ENCODE measurements around the gene TGFBR1.

The TGFBR1 gene

GRCh38 chr9:99129091-99129490, 24.2 kb downstream of the TGFBR1 start:
- H3K27ac ChIP-seq (ENCODE audit: low read length), result no peak overlapping the region
- H3K27me3 ChIP-seq (ENCODE audit: insufficient read depth, low read length), result no peaks in the 10 kb centered on the region
- H3K9ac ChIP-seq (ENCODE audit: low read depth, low read length), result no peak overlapping the region
- H3K9me3 ChIP-seq (ENCODE audit: insufficient read depth, low read depth, low read length), result peaks cover 8% of the 10 kb centered on the region; the same call in 1 of the 2 replicates
- H3K36me3 ChIP-seq (ENCODE audit: insufficient read depth, low read depth, low read length), result peaks cover 5% of the 10 kb centered on the region; the same call in 1 of the 2 replicates
- no peak overlapping the region for H3K4me3 ChIP-seq (ENCODE audit: low read length)
- H3K4me1 ChIP-seq (ENCODE audit: insufficient read depth, low read length), result peaks cover 5% of the 10 kb centered on the region; the same call in 1 of the 2 replicates

DNA sequence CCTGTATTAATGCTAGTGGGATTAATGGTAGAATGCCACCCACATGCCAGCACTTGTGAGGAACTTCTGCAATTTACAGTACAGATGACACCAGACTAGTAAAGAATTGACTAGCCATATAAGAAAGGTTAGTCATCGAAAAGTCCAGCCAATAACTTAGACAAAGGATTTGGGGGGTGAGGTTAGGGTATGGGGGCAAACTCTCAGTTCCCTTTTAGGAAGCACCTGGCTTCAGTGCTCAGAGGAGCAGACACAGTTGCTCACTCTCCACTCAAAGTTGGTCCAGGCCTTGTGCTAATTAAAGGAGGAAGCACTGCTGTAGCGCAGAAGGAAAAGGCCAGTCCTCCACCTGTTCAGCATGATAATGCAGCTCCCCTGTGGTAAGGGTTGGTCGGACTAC, 25.2 kb downstream of the TGFBR1 start:
- peaks cover 5% of the 10 kb centered on the region; the same call in 1 of the 2 replicates for H3K4me1 ChIP-seq (ENCODE audit: insufficient read depth, low read length)
- no peaks in the 10 kb centered on the region for H3K27me3 ChIP-seq (ENCODE audit: insufficient read depth, low read length)
- H3K9ac ChIP-seq (ENCODE audit: low read depth, low read length), result no peak overlapping the region
- peaks cover 5% of the 10 kb centered on the region; the same call in 1 of the 2 replicates for H3K36me3 ChIP-seq (ENCODE audit: insufficient read depth, low read depth, low read length)
- no peak overlapping the region for H3K4me3 ChIP-seq (ENCODE audit: low read length)
- no peak overlapping the region for H3K27ac ChIP-seq (ENCODE audit: low read length)
- H3K9me3 ChIP-seq (ENCODE audit: insufficient read depth, low read depth, low read length), result peaks cover 8% of the 10 kb centered on the region; the same call in 1 of the 2 replicates

- H3K27me3 ChIP-seq (ENCODE audit: insufficient read depth, low read length), result no peaks in the 10 kb centered on the region
- no peak overlapping the region for H3K4me3 ChIP-seq (ENCODE audit: low read length)
- peaks cover 11% of the 10 kb centered on the region for H3K36me3 ChIP-seq (ENCODE audit: insufficient read depth, low read depth, low read length)
- no peak overlapping the region for H3K9ac ChIP-seq (ENCODE audit: low read depth, low read length)
- peaks cover 5% of the 10 kb centered on the region; the same call in 1 of the 2 replicates for H3K4me1 ChIP-seq (ENCODE audit: insufficient read depth, low read length)
- H3K9me3 ChIP-seq (ENCODE audit: insufficient read depth, low read depth, low read length), result no peaks in the 10 kb centered on the region
- H3K27ac ChIP-seq (ENCODE audit: low read length), result no peak overlapping the region
These were observed 28.2 kb downstream of the TGFBR1 start for GRCh38 chr9:99133145-99133544.

GRCh38 chr9:99134893-99135341, 30.0 kb downstream of the TGFBR1 start:
- H3K9me3 ChIP-seq (ENCODE audit: insufficient read depth, low read depth, low read length), result no peaks in the 10 kb centered on the region
- H3K4me3 ChIP-seq (ENCODE audit: low read length), result no peak overlapping the region
- H3K9ac ChIP-seq (ENCODE audit: low read depth, low read length), result no peak overlapping the region
- H3K36me3 ChIP-seq (ENCODE audit: insufficient read depth, low read depth, low read length), result peaks cover 24% of the 10 kb centered on the region
- H3K27ac ChIP-seq (ENCODE audit: low read length), result no peak overlapping the region
- peaks cover 5% of the 10 kb centered on the region; the same call in 1 of the 2 replicates for H3K4me1 ChIP-seq (ENCODE audit: insufficient read depth, low read length)
- H3K27me3 ChIP-seq (ENCODE audit: insufficient read depth, low read length), result no peaks in the 10 kb centered on the region

DNA sequence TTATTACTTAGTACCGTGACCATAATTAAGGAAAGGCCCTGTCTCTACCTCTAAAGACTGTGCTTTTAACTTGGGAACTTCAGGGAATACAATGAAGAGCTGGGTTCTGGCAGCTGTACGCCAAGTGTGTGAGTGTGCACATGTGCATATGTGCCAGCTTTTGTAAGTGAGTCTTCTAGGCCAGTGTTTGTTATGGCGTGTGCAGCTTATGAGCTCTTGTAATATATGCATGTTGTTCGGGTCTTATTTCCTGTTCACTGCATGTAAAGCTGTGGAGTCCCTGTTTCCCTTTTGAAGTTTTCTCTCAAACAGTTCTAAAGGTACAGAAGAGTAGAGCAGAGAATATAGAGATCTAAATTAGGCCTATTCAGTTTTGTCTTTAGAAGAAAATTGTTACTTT, 30.5 kb downstream of the TGFBR1 start:
- H3K9ac ChIP-seq (ENCODE audit: low read depth, low read length), result no peak overlapping the region
- no peaks in the 10 kb centered on the region for H3K9me3 ChIP-seq (ENCODE audit: insufficient read depth, low read depth, low read length)
- H3K27ac ChIP-seq (ENCODE audit: low read length), result no peak overlapping the region
- no peaks in the 10 kb centered on the region for H3K27me3 ChIP-seq (ENCODE audit: insufficient read depth, low read length)
- H3K36me3 ChIP-seq (ENCODE audit: insufficient read depth, low read depth, low read length), result peaks cover 24% of the 10 kb centered on the region
- no peaks in the 10 kb centered on the region; the same call in 1 of the 2 replicates for H3K4me1 ChIP-seq (ENCODE audit: insufficient read depth, low read length)
- no peak overlapping the region for H3K4me3 ChIP-seq (ENCODE audit: low read length)

GRCh38 chr9:99137225-99137624, 32.3 kb downstream of the TGFBR1 start:
- Histone ChIP-seq H3K36me3 (ENCODE audit: insufficient read depth, low read depth, low read length) (peaks cover 37% of the 10 kb centered on the region), H3K4me1 (ENCODE audit: insufficient read depth, low read length) (no peaks in the 10 kb centered on the region), H3K27me3 (ENCODE audit: insufficient read depth, low read length) (no peaks in the 10 kb centered on the region), H3K4me3 (ENCODE audit: low read length) (no peak overlapping the region), H3K9me3 (ENCODE audit: insufficient read depth, low read depth, low read length) (no peaks in the 10 kb centered on the region), H3K9ac (ENCODE audit: low read depth, low read length) (no peak overlapping the region), H3K27ac (ENCODE audit: low read length) (no peak overlapping the region)

DNA sequence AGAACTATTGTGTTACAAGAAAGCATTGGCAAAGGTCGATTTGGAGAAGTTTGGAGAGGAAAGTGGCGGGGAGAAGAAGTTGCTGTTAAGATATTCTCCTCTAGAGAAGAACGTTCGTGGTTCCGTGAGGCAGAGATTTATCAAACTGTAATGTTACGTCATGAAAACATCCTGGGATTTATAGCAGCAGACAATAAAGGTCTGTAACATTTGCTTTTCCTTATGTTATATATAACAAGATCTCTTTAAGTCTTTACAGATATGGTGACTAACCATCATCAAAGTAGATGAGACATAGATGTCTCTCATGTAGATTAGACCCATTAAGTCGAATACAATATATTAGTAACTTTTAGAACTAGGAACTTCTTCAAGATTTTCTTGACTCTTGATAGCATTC, 33.0 kb downstream of the TGFBR1 start:
- Histone ChIP-seq H3K27ac (ENCODE audit: low read length) (no peak overlapping the region), H3K4me1 (ENCODE audit: insufficient read depth, low read length) (no peaks in the 10 kb centered on the region), H3K36me3 (ENCODE audit: insufficient read depth, low read depth, low read length) (peaks cover 42% of the 10 kb centered on the region), H3K4me3 (ENCODE audit: low read length) (no peak overlapping the region), H3K27me3 (ENCODE audit: insufficient read depth, low read length) (no peaks in the 10 kb centered on the region), H3K9me3 (ENCODE audit: insufficient read depth, low read depth, low read length) (no peaks in the 10 kb centered on the region), H3K9ac (ENCODE audit: low read depth, low read length) (no peak overlapping the region)

- Histone ChIP-seq H3K4me1 (ENCODE audit: insufficient read depth, low read length) (no peaks in the 10 kb centered on the region), H3K27me3 (ENCODE audit: insufficient read depth, low read length) (no peaks in the 10 kb centered on the region), H3K27ac (ENCODE audit: low read length) (no peak overlapping the region), H3K36me3 (ENCODE audit: insufficient read depth, low read depth, low read length) (peaks cover 46% of the 10 kb centered on the region), H3K4me3 (ENCODE audit: low read length) (no peak overlapping the region), H3K9ac (ENCODE audit: low read depth, low read length) (no peak overlapping the region), H3K9me3 (ENCODE audit: insufficient read depth, low read depth, low read length) (no peaks in the 10 kb centered on the region)
These were observed 33.7 kb downstream of the TGFBR1 start for GRCh38 chr9:99138424-99139284.

GRCh38 chr9:99139868-99140267, 35.0 kb downstream of the TGFBR1 start:
- Histone ChIP-seq H3K9ac (ENCODE audit: low read depth, low read length) (no peak overlapping the region), H3K36me3 (ENCODE audit: insufficient read depth, low read depth, low read length) (peaks cover 57% of the 10 kb centered on the region), H3K4me1 (ENCODE audit: insufficient read depth, low read length) (no peaks in the 10 kb centered on the region), H3K27ac (ENCODE audit: low read length) (no peak overlapping the region), H3K4me3 (ENCODE audit: low read length) (no peak overlapping the region), H3K9me3 (ENCODE audit: insufficient read depth, low read depth, low read length) (no peaks in the 10 kb centered on the region), H3K27me3 (ENCODE audit: insufficient read depth, low read length) (no peaks in the 10 kb centered on the region)

DNA sequence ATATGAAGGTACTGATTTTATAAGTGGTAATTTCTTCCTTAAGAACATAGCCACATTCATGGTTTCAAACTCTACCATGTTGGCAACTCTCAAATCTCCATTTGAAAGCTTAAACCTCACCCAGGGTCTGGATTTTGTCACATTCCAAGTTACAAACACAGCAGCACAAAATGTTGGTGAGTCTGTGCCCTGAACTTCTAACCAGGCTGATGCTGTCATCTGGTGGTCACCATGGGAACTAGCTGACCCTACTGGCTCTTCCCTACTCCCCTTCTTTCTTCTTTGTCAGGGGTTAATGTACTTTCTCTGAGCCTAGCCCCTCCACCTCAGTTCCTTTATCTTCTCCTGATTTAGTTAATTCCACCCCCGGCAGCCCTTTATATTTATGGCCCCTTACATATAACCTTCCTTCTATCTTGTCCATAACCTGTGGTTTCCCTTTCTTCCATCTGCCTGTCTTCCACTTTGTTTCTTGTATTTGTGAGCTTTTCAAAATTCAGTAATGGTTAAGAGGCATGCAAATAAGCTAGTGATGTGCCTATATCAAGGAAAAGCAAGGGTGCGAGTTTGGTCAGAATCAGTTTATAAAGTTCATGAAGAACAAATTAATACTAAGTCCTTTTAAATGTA, 35.9 kb downstream of the TGFBR1 start:
- no peaks in the 10 kb centered on the region for H3K9me3 ChIP-seq (ENCODE audit: insufficient read depth, low read depth, low read length)
- peaks cover 66% of the 10 kb centered on the region for H3K36me3 ChIP-seq (ENCODE audit: insufficient read depth, low read depth, low read length)
- H3K9ac ChIP-seq (ENCODE audit: low read depth, low read length), result no peak overlapping the region
- H3K27ac ChIP-seq (ENCODE audit: low read length), result no peak overlapping the region
- no peaks in the 10 kb centered on the region for H3K27me3 ChIP-seq (ENCODE audit: insufficient read depth, low read length)
- no peak overlapping the region for H3K4me3 ChIP-seq (ENCODE audit: low read length)
- no peaks in the 10 kb centered on the region for H3K4me1 ChIP-seq (ENCODE audit: insufficient read depth, low read length)

- Histone ChIP-seq H3K27ac (ENCODE audit: low read length) (no peak overlapping the region), H3K36me3 (ENCODE audit: insufficient read depth, low read depth, low read length) (peaks cover 77% of the 10 kb centered on the region), H3K4me1 (ENCODE audit: insufficient read depth, low read length) (no peaks in the 10 kb centered on the region), H3K9ac (ENCODE audit: low read depth, low read length) (no peak overlapping the region), H3K27me3 (ENCODE audit: insufficient read depth, low read length) (no peaks in the 10 kb centered on the region), H3K4me3 (ENCODE audit: low read length) (no peak overlapping the region), H3K9me3 (ENCODE audit: insufficient read depth, low read depth, low read length) (no peaks in the 10 kb centered on the region)
These were observed 36.9 kb downstream of the TGFBR1 start for GRCh38 chr9:99141849-99142248.

DNA sequence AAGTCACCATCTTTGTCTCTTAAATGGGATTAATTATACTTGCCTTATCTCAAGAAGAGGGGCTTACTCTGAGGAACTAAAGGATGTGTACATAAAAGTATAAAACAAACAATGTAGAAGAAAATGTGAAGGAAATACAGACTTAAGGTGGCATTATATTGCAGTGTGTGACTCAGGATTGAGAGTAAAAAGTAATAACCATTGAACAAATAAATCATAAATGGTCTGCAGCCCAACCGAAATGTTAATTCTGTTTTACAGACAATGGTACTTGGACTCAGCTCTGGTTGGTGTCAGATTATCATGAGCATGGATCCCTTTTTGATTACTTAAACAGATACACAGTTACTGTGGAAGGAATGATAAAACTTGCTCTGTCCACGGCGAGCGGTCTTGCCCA, 37.4 kb downstream of the TGFBR1 start:
- Histone ChIP-seq H3K4me3 (ENCODE audit: low read length) (no peak overlapping the region), H3K36me3 (ENCODE audit: insufficient read depth, low read depth, low read length) (peaks cover 81% of the 10 kb centered on the region), H3K9ac (ENCODE audit: low read depth, low read length) (no peak overlapping the region), H3K27ac (ENCODE audit: low read length) (no peak overlapping the region), H3K9me3 (ENCODE audit: insufficient read depth, low read depth, low read length) (no peaks in the 10 kb centered on the region), H3K27me3 (ENCODE audit: insufficient read depth, low read length) (no peaks in the 10 kb centered on the region), H3K4me1 (ENCODE audit: insufficient read depth, low read length) (no peaks in the 10 kb centered on the region)
